ENCODE results near the gene RHOV.

DNA sequence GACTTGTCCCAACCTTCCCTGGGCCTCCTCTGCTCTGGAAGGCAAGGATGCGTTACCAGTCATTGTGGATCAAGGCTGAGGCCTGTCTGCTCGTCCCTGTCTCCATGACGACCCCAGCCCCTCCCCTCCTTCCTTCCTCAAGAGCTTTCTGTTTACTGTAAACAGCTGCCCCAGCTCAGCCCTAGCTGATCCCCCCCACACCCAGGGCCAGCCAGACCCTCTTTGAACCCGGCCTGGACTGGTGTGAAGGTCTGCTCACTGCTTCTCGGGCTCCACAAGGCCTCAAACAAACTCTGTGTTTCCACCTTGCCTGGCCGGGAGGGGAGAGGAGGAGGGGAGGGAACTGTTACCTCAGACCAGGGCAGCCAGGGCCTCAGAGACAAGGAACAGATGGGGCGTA lies 37.1 kb upstream of the RHOV start:
- TF ChIP-seq, protein P1, sequence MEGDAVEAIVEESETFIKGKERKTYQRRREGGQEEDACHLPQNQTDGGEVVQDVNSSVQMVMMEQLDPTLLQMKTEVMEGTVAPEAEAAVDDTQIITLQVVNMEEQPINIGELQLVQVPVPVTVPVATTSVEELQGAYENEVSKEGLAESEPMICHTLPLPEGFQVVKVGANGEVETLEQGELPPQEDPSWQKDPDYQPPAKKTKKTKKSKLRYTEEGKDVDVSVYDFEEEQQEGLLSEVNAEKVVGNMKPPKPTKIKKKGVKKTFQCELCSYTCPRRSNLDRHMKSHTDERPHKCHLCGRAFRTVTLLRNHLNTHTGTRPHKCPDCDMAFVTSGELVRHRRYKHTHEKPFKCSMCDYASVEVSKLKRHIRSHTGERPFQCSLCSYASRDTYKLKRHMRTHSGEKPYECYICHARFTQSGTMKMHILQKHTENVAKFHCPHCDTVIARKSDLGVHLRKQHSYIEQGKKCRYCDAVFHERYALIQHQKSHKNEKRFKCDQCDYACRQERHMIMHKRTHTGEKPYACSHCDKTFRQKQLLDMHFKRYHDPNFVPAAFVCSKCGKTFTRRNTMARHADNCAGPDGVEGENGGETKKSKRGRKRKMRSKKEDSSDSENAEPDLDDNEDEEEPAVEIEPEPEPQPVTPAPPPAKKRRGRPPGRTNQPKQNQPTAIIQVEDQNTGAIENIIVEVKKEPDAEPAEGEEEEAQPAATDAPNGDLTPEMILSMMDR (IDR thresholded peaks at IDR 0.05) = no peak
- TF ChIP-seq POLR2A (IDR thresholded peaks at IDR 0.05) = no peak
